ENCODE results near the gene NID1.

DNA sequence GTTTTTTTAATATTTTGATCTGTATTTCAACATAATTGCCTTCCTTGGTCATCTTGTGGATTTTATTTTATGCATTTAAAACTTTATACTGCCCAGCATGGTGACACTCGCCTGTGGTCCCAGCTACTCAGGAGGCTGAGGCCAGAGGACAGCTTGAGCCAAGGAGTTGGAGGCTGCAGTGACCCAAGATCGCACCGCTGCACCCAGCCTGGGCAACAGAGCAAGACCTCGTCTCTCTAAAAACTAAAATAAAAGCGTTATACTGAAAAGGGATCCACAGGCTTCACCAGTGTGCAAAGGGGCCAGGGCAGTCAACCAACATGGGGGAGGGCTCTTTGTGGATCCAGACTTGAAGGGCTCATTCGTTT lies 1.4 kb downstream of the NID1 start:
- TF ChIP-seq, protein P1, sequence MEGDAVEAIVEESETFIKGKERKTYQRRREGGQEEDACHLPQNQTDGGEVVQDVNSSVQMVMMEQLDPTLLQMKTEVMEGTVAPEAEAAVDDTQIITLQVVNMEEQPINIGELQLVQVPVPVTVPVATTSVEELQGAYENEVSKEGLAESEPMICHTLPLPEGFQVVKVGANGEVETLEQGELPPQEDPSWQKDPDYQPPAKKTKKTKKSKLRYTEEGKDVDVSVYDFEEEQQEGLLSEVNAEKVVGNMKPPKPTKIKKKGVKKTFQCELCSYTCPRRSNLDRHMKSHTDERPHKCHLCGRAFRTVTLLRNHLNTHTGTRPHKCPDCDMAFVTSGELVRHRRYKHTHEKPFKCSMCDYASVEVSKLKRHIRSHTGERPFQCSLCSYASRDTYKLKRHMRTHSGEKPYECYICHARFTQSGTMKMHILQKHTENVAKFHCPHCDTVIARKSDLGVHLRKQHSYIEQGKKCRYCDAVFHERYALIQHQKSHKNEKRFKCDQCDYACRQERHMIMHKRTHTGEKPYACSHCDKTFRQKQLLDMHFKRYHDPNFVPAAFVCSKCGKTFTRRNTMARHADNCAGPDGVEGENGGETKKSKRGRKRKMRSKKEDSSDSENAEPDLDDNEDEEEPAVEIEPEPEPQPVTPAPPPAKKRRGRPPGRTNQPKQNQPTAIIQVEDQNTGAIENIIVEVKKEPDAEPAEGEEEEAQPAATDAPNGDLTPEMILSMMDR (optimal IDR thresholded peaks at IDR 0.05 in 1 of 3, IDR thresholded peaks at IDR 0.05 in 1 of 3, conservative IDR thresholded peaks at IDR 0.05 in 1 of 3; ENCODE audit: extremely low read depth in 1 of 3, insufficient read depth in 2 of 3, low read length in 3 of 3), result no peak
- no peak for TF ChIP-seq EZH2 (IDR thresholded peaks at IDR 0.05; ENCODE audit: low read length)

All from keratinocyte (primary cell).